Fibroblast of the aortic adventitia (primary cell): ENCODE measurements around the gene SDR42E1. TPM values are rescaled to one million over a fixed set of nuclear protein-coding genes. Genes with fewer than 3 reads are reported as not detected.

Experiments
- DNase-seq: peaks from one replicate; pipeline ENCODE4 v3.0.0-alpha.2; 2010; ENCODE audit warnings: low read depth
- H3K4me3 ChIP-seq: 2 replicates; pipeline ENCODE4 v1.5.1; 2011; ENCODE audit warnings: low read depth, mild to moderate bottlenecking, control low read depth, low read length, moderate library complexity
- total RNA-seq: library from RNA; depleted of rRNA; stranded (reverse); fragments of >200 nt; gene quantifications from 2 replicates; pipeline ENCODE4 v1.2.3, GENCODE V29; 2012; ENCODE audit warnings: low replicate concordance
- TF ChIP-seq, protein P1 (sequence below): IDR thresholded peaks from 2 replicates; pipeline ENCODE4 v1.5.1; 2011; ENCODE audit warnings: mild to moderate bottlenecking, low read length, control low read depth, inconsistent platforms; ENCODE audit not compliant: insufficient read depth

Gene SDR42E1
- total RNA-seq, 1 donor = under 0.01 TPM

DNA sequence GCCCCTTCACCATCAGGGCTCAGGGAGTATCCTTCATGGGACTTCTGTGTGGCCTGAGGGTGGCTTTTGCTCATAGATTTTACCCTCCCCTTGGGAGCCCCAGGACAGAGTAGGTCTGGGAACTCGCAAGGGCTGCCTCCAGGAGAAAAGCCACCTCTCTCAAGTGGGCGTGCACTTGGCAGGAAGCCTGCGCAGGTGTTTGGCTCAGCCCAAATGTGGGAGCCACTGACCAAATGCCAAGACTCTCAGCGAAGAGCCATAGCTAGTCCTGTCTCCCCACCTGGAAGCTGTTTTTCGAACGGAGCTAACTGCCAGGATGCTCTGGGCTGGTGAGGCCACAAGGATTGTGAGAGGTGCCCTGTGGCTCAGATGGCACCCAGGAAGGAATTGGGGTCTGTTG lies 21.7 kb upstream of the SDR42E1 start:
- H3K4me3 ChIP-seq = no peak overlapping the region
- no peak for DNase-seq
- TF ChIP-seq, protein P1, sequence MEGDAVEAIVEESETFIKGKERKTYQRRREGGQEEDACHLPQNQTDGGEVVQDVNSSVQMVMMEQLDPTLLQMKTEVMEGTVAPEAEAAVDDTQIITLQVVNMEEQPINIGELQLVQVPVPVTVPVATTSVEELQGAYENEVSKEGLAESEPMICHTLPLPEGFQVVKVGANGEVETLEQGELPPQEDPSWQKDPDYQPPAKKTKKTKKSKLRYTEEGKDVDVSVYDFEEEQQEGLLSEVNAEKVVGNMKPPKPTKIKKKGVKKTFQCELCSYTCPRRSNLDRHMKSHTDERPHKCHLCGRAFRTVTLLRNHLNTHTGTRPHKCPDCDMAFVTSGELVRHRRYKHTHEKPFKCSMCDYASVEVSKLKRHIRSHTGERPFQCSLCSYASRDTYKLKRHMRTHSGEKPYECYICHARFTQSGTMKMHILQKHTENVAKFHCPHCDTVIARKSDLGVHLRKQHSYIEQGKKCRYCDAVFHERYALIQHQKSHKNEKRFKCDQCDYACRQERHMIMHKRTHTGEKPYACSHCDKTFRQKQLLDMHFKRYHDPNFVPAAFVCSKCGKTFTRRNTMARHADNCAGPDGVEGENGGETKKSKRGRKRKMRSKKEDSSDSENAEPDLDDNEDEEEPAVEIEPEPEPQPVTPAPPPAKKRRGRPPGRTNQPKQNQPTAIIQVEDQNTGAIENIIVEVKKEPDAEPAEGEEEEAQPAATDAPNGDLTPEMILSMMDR = no peak

DNA sequence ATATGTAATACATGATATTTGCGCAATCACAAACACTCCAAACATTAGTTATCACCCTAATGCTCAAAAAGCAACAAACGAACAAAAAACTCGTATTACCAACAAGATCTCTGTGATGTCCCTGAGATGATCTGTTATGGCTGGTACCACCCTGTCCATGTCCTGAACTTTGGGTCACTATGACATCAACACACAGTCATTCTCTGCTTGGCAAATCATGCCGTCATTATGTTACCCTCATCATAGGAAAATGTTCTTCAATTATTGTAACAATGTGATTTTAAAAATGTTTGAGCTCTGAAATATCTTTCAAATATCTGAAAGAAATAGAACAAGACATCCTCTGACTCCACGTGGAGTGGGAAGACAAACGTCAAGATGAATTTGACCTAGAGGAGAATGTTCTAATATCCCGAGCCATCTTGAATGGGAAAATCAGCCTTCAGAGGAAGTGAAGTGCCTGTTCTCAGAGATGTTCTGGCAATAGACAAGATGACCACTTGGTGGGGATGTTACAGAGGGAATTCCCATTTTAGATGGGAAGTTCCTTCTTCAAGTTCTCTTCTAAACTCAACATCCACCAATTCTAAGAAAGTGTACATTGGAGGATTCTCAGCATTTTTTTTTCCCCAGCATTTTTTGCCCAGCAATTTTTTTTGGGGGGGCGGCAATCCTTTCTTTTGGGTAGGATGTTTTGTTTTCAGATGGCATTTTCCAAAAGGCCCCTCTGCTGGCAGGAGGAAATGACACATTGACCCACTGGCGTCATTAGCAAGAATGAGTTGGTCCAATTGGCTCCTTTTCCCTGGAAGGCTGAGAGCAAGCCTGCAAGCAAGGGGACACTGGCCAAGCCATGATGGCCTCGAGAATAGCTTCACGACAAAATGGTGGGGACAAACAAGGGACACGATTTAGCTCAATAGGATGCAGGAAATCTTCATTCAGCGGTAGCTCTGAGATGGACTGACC lies 20.1 kb upstream of the SDR42E1 start:
- DNase-seq = peak; percentile 63
- TF ChIP-seq, protein P1 = peak; percentile 55
- no peak overlapping the region for H3K4me3 ChIP-seq

GRCh38 chr16:82027629-82028064 lies 16.4 kb upstream of the SDR42E1 start:
- TF ChIP-seq, protein P1 = no peak
- no peak overlapping the region for H3K4me3 ChIP-seq
- no peak for DNase-seq

GRCh38 chr16:82024883-82025282 lies 13.6 kb upstream of the SDR42E1 start:
- no peak overlapping the region for H3K4me3 ChIP-seq
- DNase-seq = no peak
- TF ChIP-seq, protein P1 = no peak

DNA sequence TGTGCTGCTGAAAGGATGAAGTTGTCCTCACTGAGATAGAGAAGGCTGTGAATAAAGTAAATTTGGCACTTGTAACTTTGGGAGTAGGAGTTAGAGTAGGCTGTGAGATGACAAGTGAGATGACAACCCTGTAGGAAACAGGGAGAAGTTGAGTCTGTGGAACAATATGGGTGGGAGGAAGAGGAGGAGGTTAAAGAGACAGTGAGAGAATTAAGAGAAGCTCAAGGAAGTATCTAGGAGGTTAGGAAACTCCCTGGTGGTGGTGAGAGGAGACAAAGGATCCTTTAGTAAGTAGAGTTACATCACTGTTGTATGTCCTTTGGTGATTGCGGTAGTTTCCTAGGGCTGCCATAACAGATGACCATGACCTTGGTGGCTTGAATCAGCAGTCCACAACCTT lies 13.0 kb upstream of the SDR42E1 start:
- no peak overlapping the region for H3K4me3 ChIP-seq
- DNase-seq = no peak
- TF ChIP-seq, protein P1 = no peak

GRCh38 chr16:82023206-82023605 lies 11.9 kb upstream of the SDR42E1 start:
- no peak for DNase-seq
- no peak overlapping the region for H3K4me3 ChIP-seq
- TF ChIP-seq, protein P1 = no peak

DNA sequence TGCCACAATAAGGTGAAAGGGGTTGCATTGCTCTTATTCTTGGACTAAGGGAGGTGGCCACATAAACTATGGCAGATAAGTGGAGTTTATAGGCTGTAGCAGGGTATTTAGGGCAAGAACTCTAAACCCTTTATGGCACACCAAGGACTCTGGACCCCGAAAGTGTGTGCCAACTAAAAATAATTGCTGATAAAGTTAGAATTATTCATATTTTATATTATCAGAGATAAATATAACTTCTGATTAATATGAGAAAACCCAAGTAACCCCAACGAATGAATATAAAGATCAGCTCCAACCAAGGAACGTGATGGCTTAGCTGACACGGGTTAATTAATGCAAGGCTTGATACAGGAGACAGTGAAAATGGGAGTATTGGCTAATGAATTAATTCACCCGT lies 8.8 kb upstream of the SDR42E1 start:
- no peak for DNase-seq
- TF ChIP-seq, protein P1 = no peak
- no peak overlapping the region for H3K4me3 ChIP-seq
